ENCODE measurements around the gene GBA2. TPM values are rescaled to one million over a fixed set of nuclear protein-coding genes. Genes with fewer than 3 reads are reported as not detected.

Gene GBA2
- polyA plus RNA-seq, 4 donors = 97.9 to 118 (median 103) TPM

- no peak for DNase-seq (ENCODE audit: low read depth in 4 of 4, low spot score in 3 of 4)
Observed at GRCh38 chr9:35697486-35697885, 51.5 kb downstream of the GBA2 start.

DNA sequence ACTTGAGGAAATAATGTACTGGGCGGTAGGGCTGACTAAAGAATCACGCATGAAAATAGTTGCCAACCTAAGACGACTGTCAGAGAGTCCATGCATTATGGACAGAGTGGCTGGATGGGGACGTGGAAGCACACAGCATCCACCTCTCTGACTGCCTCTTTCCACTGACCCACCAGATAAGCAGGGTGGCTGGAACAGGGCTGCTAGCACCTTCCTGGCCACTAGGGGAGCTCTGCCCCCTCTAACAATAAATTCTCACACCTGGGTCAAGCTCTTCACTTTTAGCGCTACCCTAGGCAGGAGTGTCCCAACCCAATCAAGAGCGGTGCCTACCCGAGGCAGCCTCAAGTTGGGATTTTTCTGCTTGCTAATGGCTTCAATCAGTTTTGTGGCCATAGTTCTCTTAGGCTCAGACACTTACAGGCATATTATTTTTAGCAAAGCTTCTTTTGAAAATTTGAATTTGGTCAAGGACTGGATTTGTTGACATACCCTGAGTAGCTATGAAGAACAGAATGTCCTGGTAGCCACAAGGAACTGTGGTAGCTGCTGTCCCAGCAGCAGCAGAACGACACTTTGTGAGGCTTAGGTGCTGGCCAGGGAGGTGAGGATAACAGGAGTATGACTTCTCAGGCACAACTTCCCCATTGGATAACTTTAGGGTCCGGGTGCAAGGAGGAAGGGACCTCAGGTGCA is 52.4 kb downstream of the GBA2 start:
- no peak for DNase-seq (ENCODE audit: low read depth in 4 of 4, low spot score in 3 of 4)

GRCh38 chr9:35695943-35696401 is 53.1 kb downstream of the GBA2 start:
- DNase-seq (ENCODE audit: low read depth in 4 of 4, low spot score in 3 of 4) = no peak

- no peak for DNase-seq (ENCODE audit: low read depth in 4 of 4, low spot score in 3 of 4)
Observed at GRCh38 chr9:35691757-35692301, 57.2 kb downstream of the GBA2 start.

- no peak for DNase-seq (ENCODE audit: low read depth in 4 of 4, low spot score in 3 of 4)
Observed at GRCh38 chr9:35691334-35691650, 57.7 kb downstream of the GBA2 start.

- no peak for DNase-seq (ENCODE audit: low read depth in 4 of 4, low spot score in 3 of 4)
Observed at GRCh38 chr9:35690614-35691333, 58.3 kb downstream of the GBA2 start.

- no peak for DNase-seq (ENCODE audit: low read depth in 4 of 4, low spot score in 3 of 4)
Observed at GRCh38 chr9:35690294-35690613, 58.8 kb downstream of the GBA2 start.

DNA sequence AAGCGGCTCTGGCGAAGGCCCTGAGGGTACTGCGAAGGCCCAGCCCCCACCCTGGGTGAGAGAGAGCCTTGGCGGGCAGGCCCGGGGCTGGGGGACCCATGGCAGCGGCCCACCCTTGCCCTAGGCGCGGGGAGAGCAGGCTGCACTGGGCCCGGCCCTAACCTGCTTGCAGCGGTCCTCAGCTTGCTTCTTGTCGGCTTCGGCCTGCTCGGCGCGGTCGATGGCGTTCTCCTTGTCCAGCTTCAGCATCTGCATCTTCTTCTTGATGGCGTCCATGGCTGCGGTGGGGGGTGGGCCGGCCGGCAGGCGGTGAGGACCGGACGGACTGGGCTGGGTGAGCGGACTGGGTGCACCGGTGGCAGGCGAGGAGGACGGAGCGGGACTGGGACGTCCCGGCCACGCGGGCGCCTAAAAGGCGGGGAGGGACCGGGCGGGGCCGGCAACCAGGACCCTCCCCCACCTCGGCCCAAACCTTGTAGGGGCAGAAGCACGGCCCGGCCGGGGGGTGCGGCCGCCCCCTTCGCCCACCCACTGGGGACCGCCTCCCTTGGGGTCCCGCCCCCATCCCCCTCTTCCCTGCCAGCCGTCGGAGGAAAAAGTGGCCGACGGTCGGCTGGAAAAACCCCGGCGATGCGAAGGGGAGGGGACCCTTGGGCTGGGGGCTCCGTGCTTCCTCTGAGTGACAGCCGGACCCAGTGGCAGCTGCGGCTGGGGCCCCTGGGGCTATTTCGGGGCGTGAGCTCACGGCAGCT is 59.3 kb downstream of the GBA2 start, which contains the start of gene TPM2:
TSS of gene TPM2 (minus strand) at position 384 of the 752 bp plus-strand sequence. CDS start at position 276, 108 bp downstream.
- peak in 1 of 4 donors; percentile 40 for DNase-seq (ENCODE audit: low read depth in 4 of 4, low spot score in 3 of 4)

DNA sequence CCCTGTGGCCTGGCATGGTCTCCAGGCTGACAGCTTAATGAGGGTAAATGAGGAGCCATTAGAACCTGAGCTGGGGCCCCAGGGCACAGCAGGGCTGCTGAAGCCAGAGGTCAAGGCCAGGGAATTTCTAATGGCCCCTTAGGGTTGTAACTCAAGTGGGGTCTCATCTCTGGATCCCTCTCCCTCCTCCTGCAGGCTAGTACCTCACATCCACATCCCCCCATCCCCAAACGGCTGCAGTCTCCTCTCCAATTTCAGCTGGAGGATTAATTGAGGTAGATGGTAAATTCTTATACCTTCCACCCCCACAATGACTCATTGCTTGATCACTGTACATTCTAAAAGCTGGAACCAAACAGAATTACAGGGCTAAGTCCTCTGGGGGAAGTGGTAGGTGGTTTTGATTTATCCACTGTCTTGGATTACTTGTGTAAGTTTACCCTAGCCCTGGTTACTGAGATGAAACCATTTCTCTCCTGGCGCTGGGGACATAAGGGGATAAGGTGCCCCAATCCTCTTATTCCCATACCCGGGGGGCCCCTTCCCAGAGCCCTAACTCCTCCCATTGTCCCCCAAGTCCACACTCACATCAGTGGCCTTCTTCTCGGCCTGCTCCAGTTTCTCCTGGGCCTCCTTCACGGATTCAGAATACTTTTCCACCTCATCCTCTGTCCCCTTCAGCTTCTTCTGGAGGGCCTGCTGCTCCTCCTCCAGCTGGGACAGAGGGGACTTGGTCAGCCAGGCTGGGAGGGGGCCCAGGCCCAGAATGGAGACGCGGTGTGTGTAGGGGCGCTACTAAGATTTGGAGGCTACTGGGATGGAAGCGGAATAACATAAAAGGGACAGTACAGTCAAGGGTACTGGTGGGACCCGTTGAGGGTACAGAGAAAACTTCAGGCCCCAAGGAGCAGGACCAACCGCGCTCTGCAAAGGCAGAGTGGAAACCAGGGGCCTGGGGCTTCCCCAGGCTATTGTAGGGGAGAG is 60.2 kb downstream of the GBA2 start:
- no peak for DNase-seq (ENCODE audit: low read depth in 4 of 4, low spot score in 3 of 4)

- no peak for DNase-seq (ENCODE audit: low read depth in 4 of 4, low spot score in 3 of 4)
Observed at GRCh38 chr9:35687972-35688557, 61.0 kb downstream of the GBA2 start.

DNA sequence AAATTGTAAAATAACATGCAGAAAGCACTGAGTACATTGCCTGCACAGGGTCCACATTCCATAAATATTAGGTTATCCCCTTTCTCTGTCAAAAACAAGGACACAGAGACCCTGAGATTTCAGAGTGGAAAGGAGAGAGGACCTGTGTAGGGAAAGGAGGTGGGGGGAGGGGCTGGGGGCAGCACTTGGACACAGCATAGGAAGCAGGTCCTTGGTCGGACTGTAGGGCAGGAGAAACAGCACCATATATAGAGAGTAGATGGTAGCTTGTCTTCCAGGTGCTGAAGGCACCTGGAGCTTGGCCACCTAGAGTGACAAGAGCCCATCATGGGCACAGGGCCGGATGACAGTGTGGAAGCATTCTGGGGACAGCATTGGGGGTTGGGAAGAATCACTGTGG is 61.7 kb downstream of the GBA2 start:
- no peak for DNase-seq (ENCODE audit: low read depth in 4 of 4, low spot score in 3 of 4)

Other genes starting within 250 kb of the GBA2 start
- 10 to 100 TPM; 34.4 to 44.0 (median 38.9) TPM for gene TESK1, start 144.0 kb downstream of the GBA2 start, polyA plus RNA-seq (ENCODE audit: insufficient read length in 4 of 4)
- 1 to 10 TPM; 2.5 to 3.3 (median 2.7) TPM for gene CD72, start 130.8 kb downstream of the GBA2 start, polyA plus RNA-seq (ENCODE audit: insufficient read length in 4 of 4)
- gene SIT1, start 98.3 kb downstream of the GBA2 start, polyA plus RNA-seq (ENCODE audit: insufficient read length in 4 of 4) = under 1 TPM; 0.28 to 0.43 (median 0.35) TPM
- gene RMRP, start 91.2 kb downstream of the GBA2 start, polyA plus RNA-seq (ENCODE audit: insufficient read length in 4 of 4) = not detected
- gene CCDC107, start 90.9 kb downstream of the GBA2 start, polyA plus RNA-seq (ENCODE audit: insufficient read length in 4 of 4) = 10 to 100 TPM; 13.9 to 21.9 (median 17.4) TPM
- gene ARHGEF39, start 84.0 kb downstream of the GBA2 start, polyA plus RNA-seq (ENCODE audit: insufficient read length in 4 of 4) = 1 to 10 TPM; 8.8 to 9.9 (median 9.2) TPM
- under 1 TPM in 3 of 4 donors, not detected in 1; 0.20 to 0.61 (median 0.60) TPM for gene CA9, start 75.3 kb downstream of the GBA2 start, polyA plus RNA-seq (ENCODE audit: insufficient read length in 4 of 4)
- gene TPM2, start 59.3 kb downstream of the GBA2 start, polyA plus RNA-seq (ENCODE audit: insufficient read length in 4 of 4) = 100 to 1,000 TPM; 128 to 170 (median 161) TPM
- 100 to 1,000 TPM; 125 to 176 (median 153) TPM for gene TLN1, start 17.0 kb downstream of the GBA2 start, polyA plus RNA-seq (ENCODE audit: insufficient read length in 4 of 4)
- gene CREB3, start 16.6 kb downstream of the GBA2 start, polyA plus RNA-seq (ENCODE audit: insufficient read length in 4 of 4) = 10 to 100 TPM; 38.2 to 47.9 (median 40.8) TPM
- gene RGP1, start 59 bp upstream of the GBA2 start, polyA plus RNA-seq (ENCODE audit: insufficient read length in 4 of 4) = 10 to 100 TPM; 28.2 to 30.4 (median 28.7) TPM
- 1 to 10 TPM in 1 of 4 donors, not detected in 3; 2.2 TPM for gene MSMP, start 5.0 kb upstream of the GBA2 start, polyA plus RNA-seq (ENCODE audit: insufficient read length in 4 of 4)
- 10 to 100 TPM; 24.4 to 28.1 (median 26.0) TPM for gene NPR2, start 42.4 kb upstream of the GBA2 start, polyA plus RNA-seq (ENCODE audit: insufficient read length in 4 of 4)
- 1 to 10 TPM; 4.7 to 6.7 (median 5.4) TPM for gene SPAG8, start 63.0 kb upstream of the GBA2 start, polyA plus RNA-seq (ENCODE audit: insufficient read length in 4 of 4)
- 10 to 100 TPM; 53.7 to 66.4 (median 60.5) TPM for gene HINT2, start 65.8 kb upstream of the GBA2 start, polyA plus RNA-seq (ENCODE audit: insufficient read length in 4 of 4)
- gene FAM221B, start 79.5 kb upstream of the GBA2 start, polyA plus RNA-seq (ENCODE audit: insufficient read length in 4 of 4) = under 1 TPM in 3 of 4 donors, not detected in 1; 0.10 to 0.16 (median 0.13) TPM
- gene TMEM8B, start 80.0 kb upstream of the GBA2 start, polyA plus RNA-seq (ENCODE audit: insufficient read length in 4 of 4) = 10 to 100 TPM; 26.0 to 31.8 (median 30.0) TPM
- gene OR13J1, start 121.2 kb upstream of the GBA2 start, polyA plus RNA-seq (ENCODE audit: insufficient read length in 4 of 4) = under 1 TPM in 1 of 4 donors, not detected in 3; 0.04 TPM
- gene HRCT1, start 157.0 kb upstream of the GBA2 start, polyA plus RNA-seq (ENCODE audit: insufficient read length in 4 of 4) = under 1 TPM in 3 of 4 donors, not detected in 1; 0.35 to 0.60 (median 0.43) TPM
- gene SPAAR, start 160.3 kb upstream of the GBA2 start, polyA plus RNA-seq (ENCODE audit: insufficient read length in 4 of 4) = 1 to 10 TPM; 1.3 to 1.6 (median 1.6) TPM
- not detected for gene OR2S2, start 208.9 kb upstream of the GBA2 start, polyA plus RNA-seq (ENCODE audit: insufficient read length in 4 of 4)